Endothelial cell of umbilical vein (primary cell): ENCODE results near the gene BRI3. TPM values are rescaled to one million over a fixed set of nuclear protein-coding genes. Genes with fewer than 3 reads are reported as not detected.

Experiments used
- BruUV-seq: library from RNA; stranded (reverse); fragments of 400-500 nt; replicated peaks from 2 replicates; lab custom pipeline; 2021; lab: Mats Ljungman, UMichigan
- CTCF ChIA-PET: fragments of 300-600, 350-600 bp; sonication (Branson Sonifier 250); formaldehyde crosslinking; loops from one replicate; lab custom pipeline; 2021; ENCODE audit warnings: antibody characterized with exemption, inconsistent platforms; lab: Charles Lee
- POLR2A ChIA-PET: fragments of 300-600, 350-600 bp; sonication (Branson Sonifier 250); formaldehyde crosslinking; loops from one replicate; lab custom pipeline; 2021; ENCODE audit warnings: antibody characterized with exemption, inconsistent platforms; lab: Charles Lee
- DNase-seq: peaks from one replicate; pipeline ENCODE4 v3.0.0-alpha.2; 2011; ENCODE audit warnings: low read depth, low spot score
- FAIRE-seq: peaks from 2 replicates; lab custom pipeline; 2011; peaks lifted over from hg19 to GRCh38; lab: Jason Lieb, UNC
- H2AFZ ChIP-seq: 2 replicates; pipeline ENCODE4 v1.6.0; 2012; ENCODE audit warnings: low read depth, low read length, control low read depth, inconsistent platforms
- H3K27ac ChIP-seq: 2 replicates; pipeline ENCODE4 v1.5.1; 2011; ENCODE audit warnings: low read depth, mild to moderate bottlenecking, control low read depth, low read length, moderate library complexity; ENCODE audit not compliant: insufficient read depth
- H3K27me3 ChIP-seq, 2 experiments: 2 replicates each; pipeline versions ENCODE4 v1.6.0 to v1.6.1; 2011; ENCODE audit warnings: low read length in 2 of 2, mixed read lengths in 1 of 2; ENCODE audit not compliant: control insufficient read depth in 2 of 2, insufficient read depth in 2 of 2
- H3K36me3 ChIP-seq, 2 experiments: 2 replicates in 1 of 2; 3 replicates in 1 of 2; pipeline ENCODE4 v1.5.1; 2011; ENCODE audit warnings: low read length in 2 of 2, mild to moderate bottlenecking in 1 of 2, moderate library complexity in 1 of 2; ENCODE audit not compliant: control insufficient read depth in 2 of 2, insufficient read depth in 2 of 2; ENCODE audit errors: extremely low read depth in 1 of 2
- H3K4me1 ChIP-seq: 3 replicates; pipeline ENCODE4 v1.5.1; 2011; ENCODE audit warnings: mild to moderate bottlenecking, low read length; ENCODE audit not compliant: control insufficient read depth, insufficient read depth; ENCODE audit errors: extremely low read depth
- H3K4me2 ChIP-seq: 2 replicates; pipeline ENCODE4 v1.6.1; 2011; ENCODE audit warnings: low read length, control low read depth, mixed read lengths; ENCODE audit not compliant: insufficient read depth
- H3K4me3 ChIP-seq, 3 experiments: fragments of 200-600 bp in 1 of 3; sonication (generic), shearing (Covaris generic) in 1 of 3; replicated peaks in 1 of 3; 2 replicates each; pipeline ENCODE4 v1.5.1; 2011 to 2016; ENCODE audit warnings: control low read depth in 3 of 3, low read length in 3 of 3, mild to moderate bottlenecking in 2 of 3, inconsistent platforms in 1 of 3, low read depth in 1 of 3, moderate library complexity in 1 of 3; ENCODE audit not compliant: insufficient read depth in 1 of 3
- H3K79me2 ChIP-seq: 2 replicates; pipeline ENCODE4 v1.6.0; 2012; ENCODE audit warnings: low read length, inconsistent platforms; ENCODE audit not compliant: control insufficient read depth, insufficient read depth
- H3K9ac ChIP-seq: replicated peaks from 2 replicates; pipeline ENCODE3; 2011; ENCODE audit warnings: low read length, control low read depth; ENCODE audit not compliant: insufficient read depth; ENCODE audit errors: extremely low read depth
- H3K9me1 ChIP-seq: replicated peaks from 3 replicates; pipeline ENCODE4 v1.6.0; 2011; ENCODE audit warnings: mild to moderate bottlenecking, low read length; ENCODE audit not compliant: control insufficient read depth, insufficient read depth; ENCODE audit errors: extremely low read depth
- H3K9me3 ChIP-seq: replicated peaks from 2 replicates; pipeline ENCODE4 v1.5.1; 2012; ENCODE audit warnings: low read length, inconsistent platforms; ENCODE audit not compliant: control insufficient read depth, insufficient read depth
- H4K20me1 ChIP-seq: replicated peaks from 2 replicates; pipeline ENCODE3; 2011; ENCODE audit warnings: mild to moderate bottlenecking, low read length; ENCODE audit not compliant: control insufficient read depth, insufficient read depth; ENCODE audit errors: extremely low read depth
- CTCF ChIP-seq, 2 donors: IDR thresholded peaks; 1 replicate in 1 of 2; 2 replicates in 1 of 2; pipeline ENCODE4 v1.5.1; 2011; ENCODE audit warnings: low read length in 2 of 2, mild to moderate bottlenecking in 2 of 2, moderate library complexity in 2 of 2, control low read depth in 1 of 2, inconsistent platforms in 1 of 2, low read depth in 1 of 2; ENCODE audit not compliant: insufficient read depth in 1 of 2; ENCODE audit errors: extremely low read depth in 1 of 2
- EZH2 ChIP-seq: IDR thresholded peaks from 2 replicates; pipeline ENCODE4 v1.6.1; 2012; ENCODE audit warnings: borderline replicate concordance, low read depth, mild to moderate bottlenecking, moderate library complexity, low read length, inconsistent platforms; ENCODE audit not compliant: severe bottlenecking
- FOS ChIP-seq: IDR thresholded peaks from 2 replicates; pipeline ENCODE4 v1.6.1; 2011; ENCODE audit warnings: mild to moderate bottlenecking, low read length, moderate library complexity, borderline replicate concordance; ENCODE audit not compliant: insufficient read depth
- GATA2 ChIP-seq: IDR thresholded peaks from 2 replicates; pipeline ENCODE4 v1.7.0; 2011; ENCODE audit warnings: low read depth, mild to moderate bottlenecking, moderate library complexity, mixed read lengths, low read length; ENCODE audit not compliant: insufficient read length, insufficient read depth
- JUN ChIP-seq: IDR thresholded peaks from 2 replicates; pipeline ENCODE4 v1.6.1; 2011; ENCODE audit warnings: borderline replicate concordance, low read depth; ENCODE audit not compliant: insufficient read length, insufficient read depth
- MAX ChIP-seq: IDR thresholded peaks from 2 replicates; pipeline ENCODE4 v1.6.1; 2011; ENCODE audit not compliant: insufficient read depth, insufficient read length
- MYC ChIP-seq: IDR thresholded peaks from one replicate; pipeline ENCODE4 v1.6.1; 2011; ENCODE audit warnings: mild to moderate bottlenecking, low read depth, low read length
- POLR2A ChIP-seq: IDR thresholded peaks from 2 replicates; pipeline ENCODE4 v1.6.1; 2012; ENCODE audit warnings: low read depth, mild to moderate bottlenecking, control low read depth, low read length
- POLR2AphosphoS5 ChIP-seq: IDR thresholded peaks from 2 replicates; pipeline ENCODE4 v1.6.1; 2012; ENCODE audit warnings: low read depth, mild to moderate bottlenecking, control low read depth, low read length, moderate library complexity; ENCODE audit not compliant: insufficient read depth
- dilution Hi-C: fragments of 300-500 bp; cut with MboI; formaldehyde crosslinking; loops from one replicate; pipeline ENCODE4 v1.15.0; 2019; ENCODE audit warnings: low sequenced_read_pairs; ENCODE audit not compliant: extremely low pct_ligation_motif_present
- intact Hi-C: fragments of 100-400 bp; cut with micrococcal nuclease; formaldehyde crosslinking; loops from one replicate; pipeline ENCODE4 v1.10.0; 2022
- polyA plus RNA-seq, 4 experiments: library from polyadenylated mRNA; depleted of rRNA in 3 of 4; stranded (reverse) in 3 of 4; unstranded in 1 of 4; fragments of >200 nt; gene quantifications; 2 replicates each; pipeline versions ENCODE4 v1.2.1 to v1.2.3, GENCODE V29; 2011 to 2012; ENCODE audit warnings: missing spikeins in 1 of 4
- total RNA-seq: library from RNA; stranded (reverse); gene quantifications from 2 replicates; pipeline ENCODE4 v1.2.3, GENCODE V29; 2021

The BRI3 gene
- total and polyA plus RNA-seq, 2 donors (not counting 3 experiments of a cell fraction or from before 2014, with no cell fraction given), result 214 to 317 TPM

- Histone ChIP-seq H3K4me2 (peak overlapping the region; percentile 87), H3K27me3 (no peaks in the 10 kb centered on the region), H3K9ac (peak overlapping the region; percentile 87), H3K27ac (peak overlapping the region; percentile 72), H3K79me2 (peaks cover 58% of the 10 kb centered on the region), H3K9me1 (no peaks in the 10 kb centered on the region), H3K4me3 (peak overlapping the region; percentile 20 to 95 (median 83)), H3K36me3 (peaks cover 0 to 16% of the 10 kb centered on the region in 2 experiments), H2AFZ (no peak overlapping the region), H4K20me1 (no peaks in the 10 kb centered on the region), H3K9me3 (no peaks in the 10 kb centered on the region), H3K4me1 (peaks cover 38% of the 10 kb centered on the region)
- BruUV-seq, result TSS peak; percentile 81
- dilution Hi-C loops (no loop called here), intact Hi-C loops (loop anchor here (2.0 to 5.0 kb wide), 4 partner anchors 72 to 135 kb away; partner anchors contain the start of gene BAIAP2L1)
- peak; percentile 41 for DNase-seq
- TF ChIP-seq CTCF (IDR thresholded peaks at IDR 0.05; ENCODE audit: extremely low read depth in 1 of 2, insufficient read depth in 1 of 2, low read depth in 1 of 2, low read length in 2 of 2) (no peak), POLR2AphosphoS5 (no peak), POLR2A (no peak), MAX (no peak), JUN (no peak), GATA2 (no peak), FOS (no peak), MYC (no peak), EZH2 (no peak)
- CTCF ChIA-PET, result interaction anchor here (0.9 to 2.6 kb wide), 6 partner anchors 16 to 136 kb away, joined by 3 to 7 read pairs (median 4); partner anchors contain the start of gene BAIAP2L1
- POLR2A ChIA-PET, result no interaction called here
- no peak for FAIRE-seq
Observed at GRCh38 chr7:98282703-98283102, 1.2 kb downstream of the BRI3 start.
